Smooth muscle cell (in vitro differentiated cells): ENCODE data around the gene ELL2. TPM values are rescaled to one million over a fixed set of nuclear protein-coding genes. Genes with fewer than 3 reads are reported as not detected.
A peak's percentile ranks its signal among the peaks of the same experiment; 100 is the strongest.

Source experiments
- DNase-seq: peaks from one replicate; lab custom pipeline; 2025; ENCODE audit not compliant: unreplicated experiment; lab: John Stamatoyannopoulos, UW
- H2AFZ ChIP-seq: fragments of 200-600 bp; sonication (generic); 2 replicates; pipeline ENCODE4 v1.6.0; 2016; ENCODE audit warnings: antibody characterized with exemption, low read depth, mild to moderate bottlenecking
- H3F3A ChIP-seq: fragments of 200-600 bp; sonication (generic); 2 replicates; pipeline ENCODE4 v1.6.0; 2017; ENCODE audit warnings: antibody characterized with exemption, low read depth
- H3K27ac ChIP-seq: fragments of 200-600 bp; sonication (generic); 2 replicates; pipeline ENCODE4 v1.5.1; 2016; ENCODE audit warnings: low read depth, mild to moderate bottlenecking
- H3K27me3 ChIP-seq: fragments of 200-600 bp; sonication (generic); 2 replicates; pipeline ENCODE4 v1.6.1; 2016; ENCODE audit warnings: low read depth, mild to moderate bottlenecking
- H3K36me3 ChIP-seq: fragments of 200-600 bp; sonication (generic); 2 replicates; pipeline ENCODE4 v1.5.1; 2016; ENCODE audit warnings: low read depth
- H3K4me1 ChIP-seq: fragments of 200-600 bp; sonication (generic); 2 replicates; pipeline ENCODE4 v1.5.1; 2016; ENCODE audit warnings: low read depth
- H3K4me2 ChIP-seq: fragments of 200-600 bp; sonication (generic); 2 replicates; pipeline ENCODE4 v1.6.0; 2016; ENCODE audit warnings: mild to moderate bottlenecking
- H3K4me3 ChIP-seq: fragments of 200-600 bp; sonication (generic); 2 replicates; pipeline ENCODE4 v1.5.1; 2016; ENCODE audit warnings: mild to moderate bottlenecking
- H3K79me2 ChIP-seq: fragments of 200-600 bp; sonication (generic); 2 replicates; pipeline ENCODE4 v1.6.0; 2016; ENCODE audit warnings: low read depth, mild to moderate bottlenecking
- H3K9ac ChIP-seq: fragments of 200-600 bp; sonication (generic); 2 replicates; pipeline ENCODE4 v1.6.0; 2016; ENCODE audit warnings: low read depth
- H3K9me3 ChIP-seq: fragments of 200-600 bp; sonication (generic); replicated peaks from 2 replicates; pipeline ENCODE4 v1.5.1; 2016; ENCODE audit warnings: low read depth
- H4K20me1 ChIP-seq: fragments of 200-600 bp; sonication (generic); 2 replicates; pipeline ENCODE4 v1.6.0; 2016; ENCODE audit warnings: low read depth
- whole genome bisulfite sequencing: methylation state at CpG from one replicate; pipeline ENCODE4 v1.1.7; 2016; ENCODE audit warnings: low lambda C conversion rate; 5-methylcytosine and 5-hydroxymethylcytosine counted together
- polyA plus RNA-seq: library from polyadenylated mRNA; unstranded; fragments of >200 nt; fragmentation: Nextera tagmentation; extraction: Ambion mirVana; gene quantifications from 2 replicates; pipeline ENCODE4 v1.2.1, GENCODE V29; 2016
- total RNA-seq: library from RNA; depleted of rRNA; stranded (reverse); fragments of >200 nt; gene quantifications from 2 replicates; pipeline ENCODE4 v1.2.3, GENCODE V29; 2014
- TF ChIP-seq, protein P1 (sequence below): fragments of 200-600 bp; sonication (generic); IDR thresholded peaks from 2 replicates; pipeline ENCODE4 v1.5.1; 2017; ENCODE audit warnings: borderline replicate concordance, mild to moderate bottlenecking, antibody characterized with exemption; ENCODE audit not compliant: insufficient read depth, poor library complexity, severe bottlenecking

The ELL2 gene
- total and polyA plus RNA-seq, 2 experiments from 2014 or later, result 14.4 to 49.9 TPM

DNA sequence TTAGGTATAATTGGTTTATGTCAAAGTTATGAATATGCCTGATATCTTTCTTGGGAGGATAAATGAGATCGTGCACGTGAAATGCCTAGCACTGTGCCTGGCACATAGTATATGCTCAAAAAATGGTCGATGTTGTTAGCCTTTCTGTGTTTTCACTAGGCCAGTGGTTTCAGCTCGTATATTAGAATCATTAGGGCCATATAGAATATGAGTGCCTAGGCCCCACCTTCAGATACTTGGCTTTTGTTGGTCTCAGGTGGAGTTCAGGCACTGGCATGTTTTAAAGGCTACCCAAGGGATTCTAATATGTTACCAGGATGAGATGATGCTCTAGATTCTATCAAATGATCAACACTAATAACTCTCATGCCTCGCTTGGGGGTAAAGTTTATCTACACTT lies 56.8 kb downstream of the ELL2 start:
- H3K9me3 ChIP-seq, result no peaks in the 10 kb centered on the region
- H3K4me2 ChIP-seq, result no peak overlapping the region
- no peaks in the 10 kb centered on the region for H3K79me2 ChIP-seq
- no peaks in the 10 kb centered on the region for H3F3A ChIP-seq
- TF ChIP-seq, protein P1, sequence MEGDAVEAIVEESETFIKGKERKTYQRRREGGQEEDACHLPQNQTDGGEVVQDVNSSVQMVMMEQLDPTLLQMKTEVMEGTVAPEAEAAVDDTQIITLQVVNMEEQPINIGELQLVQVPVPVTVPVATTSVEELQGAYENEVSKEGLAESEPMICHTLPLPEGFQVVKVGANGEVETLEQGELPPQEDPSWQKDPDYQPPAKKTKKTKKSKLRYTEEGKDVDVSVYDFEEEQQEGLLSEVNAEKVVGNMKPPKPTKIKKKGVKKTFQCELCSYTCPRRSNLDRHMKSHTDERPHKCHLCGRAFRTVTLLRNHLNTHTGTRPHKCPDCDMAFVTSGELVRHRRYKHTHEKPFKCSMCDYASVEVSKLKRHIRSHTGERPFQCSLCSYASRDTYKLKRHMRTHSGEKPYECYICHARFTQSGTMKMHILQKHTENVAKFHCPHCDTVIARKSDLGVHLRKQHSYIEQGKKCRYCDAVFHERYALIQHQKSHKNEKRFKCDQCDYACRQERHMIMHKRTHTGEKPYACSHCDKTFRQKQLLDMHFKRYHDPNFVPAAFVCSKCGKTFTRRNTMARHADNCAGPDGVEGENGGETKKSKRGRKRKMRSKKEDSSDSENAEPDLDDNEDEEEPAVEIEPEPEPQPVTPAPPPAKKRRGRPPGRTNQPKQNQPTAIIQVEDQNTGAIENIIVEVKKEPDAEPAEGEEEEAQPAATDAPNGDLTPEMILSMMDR, result no peak
- WGBS, result 96% methylated on average over 5 of the region's 5 CpGs
- peaks cover 9% of the 10 kb centered on the region for H3K36me3 ChIP-seq
- no peak overlapping the region for H3K27ac ChIP-seq
- DNase-seq, result no peak
- H3K4me3 ChIP-seq, result no peak overlapping the region
- peaks cover 4% of the 10 kb centered on the region for H3K4me1 ChIP-seq
- no peaks in the 10 kb centered on the region for H3K27me3 ChIP-seq
- H3K9ac ChIP-seq, result no peak overlapping the region
- H4K20me1 ChIP-seq, result peaks cover 43% of the 10 kb centered on the region
- no peak overlapping the region for H2AFZ ChIP-seq

DNA sequence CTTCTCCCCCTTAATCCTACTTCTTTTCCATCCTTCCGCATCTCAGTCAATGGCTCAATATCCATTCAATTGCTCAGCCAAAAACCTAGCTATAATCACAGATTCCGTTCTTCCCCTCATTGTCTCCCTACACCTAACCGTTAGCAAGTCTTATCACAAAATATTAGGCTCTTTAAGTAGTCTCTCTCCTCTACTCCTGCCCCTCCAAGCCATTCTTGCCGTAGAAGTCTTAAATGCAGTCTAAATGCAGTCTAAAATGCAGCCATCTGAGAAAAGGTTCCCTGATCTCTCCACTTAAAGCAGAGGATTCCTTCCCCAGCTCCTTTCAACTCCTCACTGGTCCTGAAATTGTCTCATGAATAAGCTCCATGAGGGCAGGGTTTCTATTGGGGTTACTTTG lies 57.8 kb downstream of the ELL2 start:
- no peak for DNase-seq
- no peak overlapping the region for H3K4me3 ChIP-seq
- H3K4me1 ChIP-seq, result peaks cover 3% of the 10 kb centered on the region
- H4K20me1 ChIP-seq, result peaks cover 33% of the 10 kb centered on the region
- H3F3A ChIP-seq, result no peaks in the 10 kb centered on the region
- no peaks in the 10 kb centered on the region for H3K27me3 ChIP-seq
- no peaks in the 10 kb centered on the region for H3K79me2 ChIP-seq
- no peak overlapping the region for H3K9ac ChIP-seq
- H3K36me3 ChIP-seq, result peaks cover 9% of the 10 kb centered on the region
- H3K9me3 ChIP-seq, result no peaks in the 10 kb centered on the region
- no peak overlapping the region for H3K27ac ChIP-seq
- no peak overlapping the region for H2AFZ ChIP-seq
- no peak overlapping the region for H3K4me2 ChIP-seq
- TF ChIP-seq, protein P1, result no peak
- 93% methylated on average over 4 of the region's 4 CpGs for WGBS

DNA sequence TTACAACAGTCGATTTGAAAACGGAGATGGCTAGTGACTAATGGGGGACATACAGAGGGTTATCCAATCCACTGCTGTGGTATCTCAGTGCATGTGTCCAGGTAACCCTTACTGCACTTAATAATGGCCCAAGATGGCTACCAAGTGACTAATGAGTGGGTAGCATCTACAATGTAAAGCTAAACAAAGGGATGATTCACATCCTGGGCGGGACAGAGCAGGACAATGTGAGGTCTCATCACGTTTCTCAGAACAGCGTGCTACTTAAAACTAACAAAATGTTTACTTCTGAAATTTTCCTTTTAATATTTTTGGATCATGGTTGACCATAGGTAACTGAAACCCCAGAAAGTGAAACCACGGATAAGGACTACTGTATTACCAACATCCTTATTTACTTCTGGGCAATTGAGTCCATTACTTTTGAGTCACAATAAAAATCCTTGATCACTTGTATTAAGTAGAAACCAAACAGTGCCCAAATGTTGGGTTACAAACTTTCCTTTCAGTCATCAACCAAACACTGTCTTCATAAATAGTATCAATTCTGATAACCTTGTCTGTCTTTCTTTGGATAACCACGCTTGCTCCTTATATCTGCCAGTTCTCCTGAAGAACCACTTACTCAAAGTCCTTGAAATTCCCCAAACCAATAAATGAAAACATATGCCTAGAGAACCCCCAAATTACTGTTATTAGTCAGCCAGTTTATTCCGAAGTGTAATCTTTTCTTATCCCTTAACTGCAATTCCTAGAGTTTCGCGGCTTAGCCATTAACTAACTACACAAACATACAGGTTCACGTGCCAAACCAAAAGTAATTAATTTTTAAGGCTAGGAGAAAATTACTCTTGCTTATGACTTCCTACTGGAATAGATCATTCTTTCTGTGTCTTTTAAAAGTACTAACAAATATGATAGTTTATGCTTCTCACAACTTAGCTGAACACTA lies 59.7 kb downstream of the ELL2 start:
- Histone ChIP-seq H3K36me3 (peaks cover 22% of the 10 kb centered on the region), H3K27ac (peak overlapping the region; percentile 56), H3K4me3 (no peak overlapping the region), H3K27me3 (no peaks in the 10 kb centered on the region), H2AFZ (no peak overlapping the region), H3K4me1 (no peaks in the 10 kb centered on the region), H4K20me1 (peaks cover 17% of the 10 kb centered on the region), H3K79me2 (no peaks in the 10 kb centered on the region), H3F3A (no peaks in the 10 kb centered on the region), H3K9me3 (no peaks in the 10 kb centered on the region), H3K4me2 (no peak overlapping the region), H3K9ac (no peak overlapping the region)
- DNase-seq, result no peak
- TF ChIP-seq, protein P1, result no peak
- 87% methylated on average over 11 of the region's 11 CpGs for WGBS
